ENCODE results near the gene PTPRD.

DNA sequence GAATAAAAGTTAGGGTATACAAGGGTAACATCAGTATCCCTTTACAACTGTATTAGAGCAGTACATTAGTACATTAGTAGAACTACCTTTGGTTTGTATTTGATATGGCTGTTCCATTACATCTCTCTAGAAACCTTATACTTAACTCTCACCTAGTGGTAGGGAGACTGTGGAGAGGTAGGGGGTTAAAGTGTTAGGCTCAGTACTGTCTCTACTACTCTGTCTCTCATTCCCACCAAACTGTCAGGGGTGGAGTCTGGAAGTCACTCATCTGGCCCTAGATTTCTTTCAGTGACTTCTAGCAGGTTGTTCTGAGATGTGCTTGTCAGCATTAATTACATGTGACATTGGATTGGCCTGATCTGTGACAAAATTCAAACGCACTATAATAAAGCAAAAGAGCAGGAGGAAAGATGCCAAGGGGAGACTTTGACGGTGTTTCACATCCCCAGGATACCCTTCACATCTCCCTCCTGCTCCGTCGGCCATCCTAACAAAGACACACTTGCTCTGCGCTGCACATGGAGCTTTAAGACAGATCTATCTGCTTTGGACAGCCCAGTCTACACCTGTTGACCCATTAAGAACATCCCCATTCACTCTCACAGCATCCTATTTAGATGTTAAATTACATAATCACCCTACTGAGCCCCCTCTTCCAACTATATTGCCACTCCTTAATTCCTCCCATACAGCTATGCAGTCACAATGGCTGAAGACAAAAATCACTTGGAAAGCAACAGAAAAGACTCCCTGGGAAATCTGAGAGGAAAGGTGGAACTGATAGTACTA, 1770.2 kb downstream of the PTPRD start:
- TF ChIP-seq CTCF (conservative IDR thresholded peaks at IDR 0.05; ENCODE audit: low read length) (no peak), EZH2phosphoT487 (IDR thresholded peaks at IDR 0.05; ENCODE audit: borderline replicate concordance) (no peak)

All from Loucy (cell line).